Neuronal stem cell (in vitro differentiated cells): ENCODE results near the gene HSCB.
A peak's percentile ranks its signal among the peaks of the same experiment; 100 is the strongest.
"Not testable (repeated sequence)": the region's sequence is repeated elsewhere in the genome, so short reads cannot be mapped to it uniquely, and the experiment has no call there.

Experiments used
- DNase-seq: peaks from one replicate; pipeline ENCODE4 v3.0.0-alpha.2; 2013; ENCODE audit warnings: low spot score
- H2AFZ ChIP-seq: one replicate; pipeline ENCODE4 v1.6.1; 2013; ENCODE audit warnings: mild to moderate bottlenecking, low read length, inconsistent platforms
- H2AK5ac ChIP-seq: 2 replicates; pipeline ENCODE4 v1.6.1; 2013; ENCODE audit warnings: low read depth, mild to moderate bottlenecking, inconsistent platforms, low read length, moderate library complexity, mixed read lengths
- H2BK120ac ChIP-seq: 2 replicates; pipeline ENCODE4 v1.6.1; 2013; ENCODE audit warnings: low read depth, mild to moderate bottlenecking, inconsistent platforms, low read length, moderate library complexity, mixed read lengths
- H2BK12ac ChIP-seq: one replicate; pipeline ENCODE4 v1.6.1; 2013; ENCODE audit warnings: low read length, inconsistent platforms
- H2BK15ac ChIP-seq: 2 replicates; pipeline ENCODE4 v1.6.1; 2013; ENCODE audit warnings: mild to moderate bottlenecking, low read length, inconsistent platforms, mixed read lengths
- H2BK5ac ChIP-seq: one replicate; pipeline ENCODE4 v1.6.1; 2013; ENCODE audit warnings: inconsistent platforms, mild to moderate bottlenecking, low read length, moderate library complexity
- H3K14ac ChIP-seq: one replicate; pipeline ENCODE4 v1.6.1; 2013; ENCODE audit warnings: low read length, inconsistent platforms
- H3K18ac ChIP-seq: 2 replicates; pipeline ENCODE4 v1.6.1; 2013; ENCODE audit warnings: low read length, inconsistent platforms
- H3K23ac ChIP-seq: 2 replicates; pipeline ENCODE4 v1.6.1; 2013; ENCODE audit warnings: low read depth, mild to moderate bottlenecking, mixed read lengths, low read length, inconsistent platforms; ENCODE audit not compliant: poor library complexity
- H3K27ac ChIP-seq: replicated peaks from 3 replicates; pipeline ENCODE4 v1.5.1; 2013; ENCODE audit warnings: low read length, inconsistent platforms
- H3K27me3 ChIP-seq, 3 experiments: 2 replicates each; pipeline ENCODE4 v1.6.1; 2013; ENCODE audit warnings: low read length in 3 of 3, mild to moderate bottlenecking in 2 of 3, inconsistent platforms in 1 of 3, low read depth in 1 of 3, mixed read lengths in 1 of 3, moderate library complexity in 1 of 3; ENCODE audit not compliant: control insufficient read depth in 3 of 3, insufficient read depth in 3 of 3
- H3K36me3 ChIP-seq, 2 donors: replicated peaks in 1 of 2; 2 replicates each; pipeline ENCODE4 v1.6.1; 2013; ENCODE audit warnings: low read length in 2 of 2; ENCODE audit not compliant: control insufficient read depth in 2 of 2, insufficient read depth in 2 of 2
- H3K4ac ChIP-seq: 2 replicates; pipeline ENCODE4 v1.6.1; 2013; ENCODE audit warnings: inconsistent platforms, mild to moderate bottlenecking, low read length, moderate library complexity
- H3K4me1 ChIP-seq, 2 donors: 1 replicate in 1 of 2; 2 replicates in 1 of 2; pipeline ENCODE4 v1.6.1; 2013; ENCODE audit warnings: low read length in 2 of 2, low read depth in 1 of 2; ENCODE audit not compliant: control insufficient read depth in 2 of 2, insufficient read depth in 1 of 2
- H3K4me2 ChIP-seq: one replicate; pipeline ENCODE4 v1.6.1; 2013; ENCODE audit warnings: mild to moderate bottlenecking, low read length, inconsistent platforms; ENCODE audit not compliant: insufficient read depth, poor library complexity, severe bottlenecking
- H3K4me3 ChIP-seq, 2 donors: 2 replicates each; pipeline ENCODE4 v1.5.1; 2013; ENCODE audit warnings: low read length in 2 of 2, mild to moderate bottlenecking in 2 of 2, inconsistent platforms in 1 of 2, moderate library complexity in 1 of 2
- H3K79me1 ChIP-seq: one replicate; pipeline ENCODE4 v1.6.1; 2013; ENCODE audit warnings: low read depth, mild to moderate bottlenecking, inconsistent platforms, low read length, moderate library complexity
- H3K9ac ChIP-seq: one replicate; pipeline ENCODE4 v1.6.1; 2013; ENCODE audit warnings: mild to moderate bottlenecking, low read depth, low read length, inconsistent platforms; ENCODE audit not compliant: poor library complexity
- H3K9me3 ChIP-seq, 2 donors: replicated peaks in 1 of 2; 2 replicates each; pipeline versions ENCODE3 to v1.6.1; 2013; ENCODE audit warnings: low read length in 2 of 2, mild to moderate bottlenecking in 2 of 2, inconsistent platforms in 1 of 2, low read depth in 1 of 2, mixed read lengths in 1 of 2, moderate library complexity in 1 of 2; ENCODE audit not compliant: control insufficient read depth in 2 of 2, insufficient read depth in 1 of 2
- H4K8ac ChIP-seq: one replicate; pipeline ENCODE4 v1.6.1; 2013; ENCODE audit warnings: low read depth, mild to moderate bottlenecking, inconsistent platforms, low read length, moderate library complexity
- H4K91ac ChIP-seq: one replicate; pipeline ENCODE4 v1.6.1; 2013; ENCODE audit warnings: low read length, low read depth, mild to moderate bottlenecking, inconsistent platforms; ENCODE audit not compliant: poor library complexity
- WGBS, 2 donors: extraction: QIAGEN DNeasy Blood & Tissue Kit; methylation state at CpG; one replicate each; pipeline ENCODE4 v1.1.7; 2013; ENCODE audit warnings: missing lambda C conversion rate in 2 of 2, mixed read lengths in 1 of 2; ENCODE audit not compliant: insufficient read length in 2 of 2, insufficient replicate concordance in 1 of 2; ENCODE audit errors: extremely low coverage in 2 of 2; 5-methylcytosine and 5-hydroxymethylcytosine counted together

Gene HSCB

DNA sequence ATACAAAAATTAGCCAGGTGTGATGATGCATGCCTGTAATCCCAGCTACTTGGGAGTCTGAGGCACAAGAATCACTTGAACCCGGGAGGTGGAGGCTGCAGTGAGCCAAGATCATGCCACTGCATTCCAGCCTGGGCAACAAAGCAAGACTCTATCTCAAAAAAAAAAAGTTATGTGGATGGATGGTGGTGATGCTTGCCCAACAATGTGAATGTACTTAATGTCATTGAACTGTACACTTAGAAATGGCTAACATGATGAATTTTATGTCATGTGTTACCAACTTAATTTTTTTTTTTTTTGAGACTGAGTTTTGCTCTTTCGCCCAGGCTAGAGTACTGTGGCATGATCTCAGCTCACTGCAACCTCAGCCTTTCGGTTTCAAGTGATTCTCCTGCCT lies 12.7 kb downstream of the HSCB start:
- H3K27me3 ChIP-seq, H3K4me3 ChIP-seq, H3K27ac ChIP-seq, H2BK12ac ChIP-seq, H2AFZ ChIP-seq, H3K14ac ChIP-seq, H2BK120ac ChIP-seq, H2AK5ac ChIP-seq, H3K23ac ChIP-seq, H3K4me2 ChIP-seq, H2BK15ac ChIP-seq, H3K79me1 ChIP-seq, DNase-seq, H3K9me3 ChIP-seq, H4K91ac ChIP-seq, H2BK5ac ChIP-seq, H3K18ac ChIP-seq, H3K4me1 ChIP-seq, H3K4ac ChIP-seq, H4K8ac ChIP-seq, H3K9ac ChIP-seq: not testable (repeated sequence)
- WGBS, 2 donors = no CpG with 5 or more reads among the region's 3 CpGs
- peaks cover 3 to 35% of the 10 kb centered on the region in 2 donors for H3K36me3 ChIP-seq

DNA sequence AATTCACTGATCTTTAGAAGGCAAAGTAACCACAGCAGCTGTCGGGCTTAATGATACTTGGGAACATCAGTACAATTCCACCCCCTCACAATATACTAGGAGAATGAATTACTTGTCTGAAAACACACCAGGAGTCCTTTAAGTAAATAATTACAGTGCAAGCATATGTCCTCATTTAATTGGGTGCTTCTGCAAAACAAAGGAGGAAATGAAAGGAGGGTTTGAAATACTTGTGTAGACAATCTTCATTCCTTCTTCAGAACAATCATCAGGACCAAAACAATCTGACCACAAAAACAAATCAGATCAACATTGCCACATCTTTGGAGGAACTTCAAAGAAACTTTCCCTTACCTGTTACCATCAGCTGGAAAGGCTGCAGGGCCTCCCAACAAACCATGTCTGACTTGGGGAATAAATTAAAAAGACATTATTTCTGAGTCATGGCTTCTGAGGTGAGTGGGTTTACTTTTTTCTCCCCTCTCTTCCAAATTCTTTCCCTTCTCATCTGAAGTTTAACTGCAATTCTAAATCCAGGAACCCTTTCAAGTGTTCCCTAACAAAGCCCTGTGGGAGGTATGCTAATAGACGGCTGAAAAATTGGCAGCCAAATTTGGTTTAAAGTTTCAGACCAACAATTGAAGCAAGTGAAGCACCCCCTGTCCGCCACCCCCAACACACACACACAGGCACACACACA lies 18.2 kb downstream of the HSCB start:
- H2AK5ac ChIP-seq = no peak overlapping the region
- H3K4me2 ChIP-seq = no peak overlapping the region
- WGBS, 2 donors = no CpG with 5 or more reads among the region's 3 CpGs
- peaks cover 0 to 6% of the 10 kb centered on the region in 2 donors for H3K9me3 ChIP-seq
- H2BK12ac ChIP-seq = no peak overlapping the region
- H3K27ac ChIP-seq = no peak overlapping the region
- H3K14ac ChIP-seq = no peak overlapping the region
- peaks cover 0 to 5% of the 10 kb centered on the region in 2 donors for H3K36me3 ChIP-seq
- no peak for DNase-seq
- no peak overlapping the region for H2BK15ac ChIP-seq
- no peak overlapping the region for H3K4ac ChIP-seq
- no peak overlapping the region for H3K23ac ChIP-seq
- H3K18ac ChIP-seq = no peak overlapping the region
- H2AFZ ChIP-seq = peak overlapping the region; percentile 80
- peaks cover 2% of the 10 kb centered on the region for H3K79me1 ChIP-seq
- H4K91ac ChIP-seq = no peak overlapping the region
- no peak overlapping the region for H2BK5ac ChIP-seq
- H3K9ac ChIP-seq = no peak overlapping the region
- H3K4me3 ChIP-seq = no peak overlapping the region
- H4K8ac ChIP-seq = no peak overlapping the region
- no peaks in the 10 kb centered on the region for H3K27me3 ChIP-seq
- H2BK120ac ChIP-seq = no peak overlapping the region
- peaks cover 3 to 7% of the 10 kb centered on the region in 2 donors for H3K4me1 ChIP-seq

DNA sequence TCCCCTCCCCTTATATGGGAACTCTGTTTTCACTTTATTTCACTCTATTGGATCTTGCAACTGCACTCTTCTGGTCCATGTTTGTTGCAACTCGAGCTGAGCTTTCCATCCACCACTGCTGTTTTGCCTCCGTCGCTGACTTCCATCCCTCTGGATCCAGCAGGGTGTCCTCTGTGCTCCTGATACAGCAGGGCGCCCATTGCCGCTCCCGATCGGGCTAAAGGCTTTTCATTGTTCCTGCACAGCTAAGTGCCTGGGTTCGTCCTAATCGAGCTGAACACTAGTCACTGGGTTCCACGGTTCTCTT lies 19.6 kb downstream of the HSCB start:
- Histone ChIP-seq H3K9me3 (peaks cover 0 to 6% of the 10 kb centered on the region in 2 donors), H3K27ac (no peak overlapping the region), H3K4me2 (no peak overlapping the region), H3K27me3 (no peaks in the 10 kb centered on the region), H2BK12ac (no peak overlapping the region), H2BK120ac (no peak overlapping the region), H3K14ac (no peak overlapping the region), H2AFZ (no peak overlapping the region), H3K4ac (no peak overlapping the region), H4K8ac (no peak overlapping the region), H3K4me1 (peaks cover 3 to 7% of the 10 kb centered on the region in 2 donors), H2BK15ac (no peak overlapping the region), H3K79me1 (peaks cover 2% of the 10 kb centered on the region), H3K18ac (no peak overlapping the region), H2BK5ac (no peak overlapping the region), H3K36me3 (peaks cover 0 to 3% of the 10 kb centered on the region in 2 donors), H3K4me3 (no peak overlapping the region), H3K9ac (no peak overlapping the region), H4K91ac (no peak overlapping the region), H3K23ac (no peak overlapping the region), H2AK5ac (no peak overlapping the region)
- WGBS, 2 donors = no CpG with 5 or more reads among the region's 10 CpGs
- DNase-seq = no peak

DNA sequence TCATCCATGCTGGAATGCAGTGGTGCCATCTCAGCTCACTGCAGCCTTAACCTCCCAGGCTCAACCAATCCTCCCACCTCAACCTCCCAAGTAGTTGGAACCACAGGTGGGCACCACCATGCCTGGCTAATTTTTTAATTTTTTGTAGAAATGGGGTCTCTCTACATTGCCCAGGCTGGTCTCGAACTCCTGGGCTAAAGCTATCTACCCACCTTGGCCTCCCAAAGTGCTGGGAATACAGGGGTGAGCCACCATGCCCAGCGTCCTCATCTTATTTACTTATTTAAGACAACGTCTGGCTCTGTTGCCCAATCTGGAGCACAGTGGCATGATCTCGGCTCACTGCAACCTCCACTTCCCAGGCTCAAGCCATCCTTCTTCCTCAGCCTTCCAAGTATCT lies 20.2 kb downstream of the HSCB start:
- not testable (repeated sequence) for H3K23ac ChIP-seq, H3K36me3 ChIP-seq, H2BK12ac ChIP-seq, H3K79me1 ChIP-seq, H3K27me3 ChIP-seq, H2AFZ ChIP-seq, H3K4me2 ChIP-seq, H3K9me3 ChIP-seq, H2AK5ac ChIP-seq, H3K4me3 ChIP-seq, H3K4me1 ChIP-seq, H4K8ac ChIP-seq, H3K27ac ChIP-seq, H2BK15ac ChIP-seq, H2BK5ac ChIP-seq, DNase-seq, H4K91ac ChIP-seq, H2BK120ac ChIP-seq, H3K4ac ChIP-seq, H3K9ac ChIP-seq, H3K18ac ChIP-seq
- WGBS, 2 donors = no CpG with 5 or more reads among the region's 4 CpGs
- peak overlapping the region; percentile 32 for H3K14ac ChIP-seq
